Measurements from ENCODE around the gene TRAM2. TPM values are rescaled to one million over a fixed set of nuclear protein-coding genes. Genes with fewer than 3 reads are reported as not detected.
A peak's percentile ranks its signal among the peaks of the same experiment; 100 is the strongest.

The TRAM2 gene
- polyA plus RNA-seq, 1 experiment = 152 TPM

DNA sequence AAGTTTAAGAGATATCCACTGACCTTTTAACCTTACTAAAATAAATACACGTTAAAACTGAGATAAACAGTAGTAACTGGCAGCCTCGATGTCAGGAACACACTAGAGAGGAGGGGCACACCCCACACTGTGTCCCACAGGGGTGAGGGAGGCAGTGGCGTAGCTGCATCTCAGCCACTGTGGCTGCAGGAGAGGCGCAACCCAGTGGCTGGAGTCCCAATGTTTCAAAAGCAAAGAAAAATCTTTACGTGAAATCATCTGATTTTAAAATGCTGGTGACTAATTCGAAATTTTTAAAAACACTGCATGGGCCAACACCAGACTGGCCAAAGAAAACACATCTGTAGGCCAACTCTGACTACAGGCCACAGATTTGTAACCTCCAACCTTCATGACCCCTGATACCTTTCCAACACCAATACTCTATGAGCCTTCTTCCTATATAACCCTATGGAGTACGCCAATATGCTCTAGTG is 54.7 kb downstream of the TRAM2 start:
- peak overlapping the region; percentile 62 for H3K27ac ChIP-seq (ENCODE audit: low read depth, low read length)
- POLR2A ChIA-PET = interaction anchor here (1.3 kb wide), 1 partner anchor 10 kb away, joined by 3 read pairs; no protein-coding TSS in a partner anchor
- H3K4me3 ChIP-seq (ENCODE audit: low read depth, low read length) = no peak overlapping the region
- CTCF ChIA-PET = interaction anchor here (0.9 to 2.0 kb wide), 2 partner anchors 54 to 141 kb away, joined by 3 to 6 read pairs; partner anchors contain the start of gene TRAM2
- TF ChIP-seq CTCF (IDR thresholded peaks at IDR 0.05; ENCODE audit: low read depth, low read length) = no peak
- H3K27me3 ChIP-seq (ENCODE audit: control insufficient read depth, insufficient read depth, low read length) = no peaks in the 10 kb centered on the region
- no peaks in the 10 kb centered on the region for H3K9me3 ChIP-seq (ENCODE audit: control insufficient read depth, insufficient read depth, low read length)
- DNase-seq (ENCODE audit: low read depth, low spot score) = no peak

DNA sequence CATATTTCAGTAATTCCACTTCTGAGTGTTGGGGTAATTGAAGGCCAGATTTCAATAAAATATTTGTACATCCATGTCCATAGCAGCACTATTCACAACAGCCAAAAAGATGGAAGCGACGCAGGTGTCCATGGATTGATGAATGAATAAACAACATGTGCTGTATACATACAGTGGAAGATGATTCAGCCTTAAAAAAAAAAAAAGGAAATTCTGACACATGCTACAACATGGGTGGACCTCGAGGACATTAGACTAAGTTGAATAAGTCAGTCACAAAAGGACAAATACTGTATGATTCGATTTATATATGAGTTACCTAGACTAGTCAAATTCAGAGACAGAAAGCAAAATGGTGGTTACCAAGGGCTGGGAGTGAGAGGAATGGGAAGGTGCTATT is 57.2 kb downstream of the TRAM2 start:
- Histone ChIP-seq H3K4me3 (ENCODE audit: low read depth, low read length) (no peak overlapping the region), H3K27me3 (ENCODE audit: control insufficient read depth, insufficient read depth, low read length) (no peaks in the 10 kb centered on the region), H3K9me3 (ENCODE audit: control insufficient read depth, insufficient read depth, low read length) (no peaks in the 10 kb centered on the region), H3K27ac (ENCODE audit: low read depth, low read length) (no peak overlapping the region)
- no peak for DNase-seq (ENCODE audit: low read depth, low spot score)
- CTCF ChIA-PET = no interaction called here
- POLR2A ChIA-PET = no interaction called here
- no peak for TF ChIP-seq CTCF (IDR thresholded peaks at IDR 0.05; ENCODE audit: low read depth, low read length)

DNA sequence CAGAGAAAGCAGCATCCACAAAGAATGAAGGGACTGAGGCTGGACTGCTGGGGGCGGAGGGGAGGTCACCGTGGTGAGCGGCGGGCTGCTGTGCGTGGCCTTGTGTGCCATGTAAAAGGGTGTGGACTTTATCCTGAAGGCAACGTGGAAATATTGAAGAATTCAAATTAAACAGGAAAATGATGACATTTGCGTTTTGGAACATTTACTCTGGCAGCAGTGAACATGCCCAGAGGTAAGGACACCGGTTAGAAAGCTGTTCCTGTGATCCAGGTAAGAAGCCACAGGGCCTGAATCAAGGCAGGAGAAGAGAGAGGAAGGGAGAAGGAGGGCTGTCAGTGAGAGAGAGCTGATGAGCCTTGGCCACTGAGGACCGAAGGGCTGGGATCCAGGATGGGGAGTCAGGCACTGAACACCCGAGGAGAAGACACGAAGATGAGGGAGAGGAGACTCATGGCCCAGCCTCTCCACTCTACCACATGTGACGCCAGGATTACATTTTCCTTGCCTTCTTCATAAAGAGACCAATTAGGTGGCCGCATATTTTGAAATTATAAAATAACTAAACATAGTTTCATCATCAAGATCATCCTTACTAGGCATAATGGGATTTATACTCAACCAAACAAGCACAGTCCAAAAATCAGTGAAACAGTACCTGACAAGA is 58.4 kb downstream of the TRAM2 start:
- DNase-seq (ENCODE audit: low read depth, low spot score) = no peak
- CTCF ChIA-PET = no interaction called here

GRCh38 chr6:52517502-52518278 is 59.2 kb downstream of the TRAM2 start:
- ChIA-PET POLR2A (interaction anchor here (0.8 to 1.2 kb wide), 4 partner anchors 21 to 98 kb away, joined by 3 to 4 read pairs (median 3); partner anchors contain the start of gene EFHC1), CTCF (no interaction called here)
- peak; percentile 89 for DNase-seq (ENCODE audit: low read depth, low spot score)

More for the DNA sequence above, 58.4 kb downstream of the TRAM2 start:
- Histone ChIP-seq H3K27me3 (ENCODE audit: control insufficient read depth, insufficient read depth, low read length) (no peaks in the 10 kb centered on the region), H3K4me3 (ENCODE audit: low read depth, low read length) (no peak overlapping the region), H3K9me3 (ENCODE audit: control insufficient read depth, insufficient read depth, low read length) (no peaks in the 10 kb centered on the region), H3K27ac (ENCODE audit: low read depth, low read length) (peak overlapping the region; percentile 98)
- POLR2A ChIA-PET = interaction anchor here (1.1 to 1.2 kb wide), 2 partner anchors 21 to 49 kb away, joined by 3 to 4 read pairs; no protein-coding TSS in a partner anchor
- no peak for TF ChIP-seq CTCF (IDR thresholded peaks at IDR 0.05; ENCODE audit: low read depth, low read length)

More at GRCh38 chr6:52517502-52518278, 59.2 kb downstream of the TRAM2 start:
- H3K9me3 ChIP-seq (ENCODE audit: control insufficient read depth, insufficient read depth, low read length) = no peaks in the 10 kb centered on the region
- H3K4me3 ChIP-seq (ENCODE audit: low read depth, low read length) = peak overlapping the region; percentile 38
- no peak for TF ChIP-seq CTCF (IDR thresholded peaks at IDR 0.05; ENCODE audit: low read depth, low read length)
- H3K27me3 ChIP-seq (ENCODE audit: control insufficient read depth, insufficient read depth, low read length) = no peaks in the 10 kb centered on the region
- H3K27ac ChIP-seq (ENCODE audit: low read depth, low read length) = peak overlapping the region; percentile 98

Measured in AG04450 (cell line).